Skin of body (tissue), 2 donors: ENCODE results near the gene C5orf46. TPM values are rescaled to one million over a fixed set of nuclear protein-coding genes. Genes with fewer than 3 reads are reported as not detected.
"Not testable (repeated sequence)": the region's sequence is repeated elsewhere in the genome, so short reads cannot be mapped to it uniquely, and the experiment has no call there.

Experiments used
- DNase-seq: peaks from one replicate; lab custom pipeline; 2025; lab: John Stamatoyannopoulos, UW
- total RNA-seq: library from RNA; depleted of rRNA; stranded (reverse); fragments of >200 nt; gene quantifications from one replicate; pipeline ENCODE4 v1.2.3, GENCODE V29; 2014

The C5orf46 gene
- 5.0 TPM for total RNA-seq

- no peak for DNase-seq
These were observed at the start of gene C5orf46 for GRCh38 chr5:147906326-147907095. C5orf46 (minus strand) TSS chr5:147906538; CDS start chr5:147906501, 37 bp downstream.

GRCh38 chr5:147954971-147955370 is 48.6 kb upstream of the C5orf46 start:
- DNase-seq: no peak

GRCh38 chr5:147949711-147950573 is 43.6 kb upstream of the C5orf46 start:
- peak; percentile 2 for DNase-seq

- DNase-seq: not testable (repeated sequence)
These were observed 40.4 kb upstream of the C5orf46 start for GRCh38 chr5:147946658-147947274.

- no peak for DNase-seq
These were observed 33.2 kb upstream of the C5orf46 start for GRCh38 chr5:147939431-147940114.

GRCh38 chr5:147935032-147935431 is 28.7 kb upstream of the C5orf46 start:
- DNase-seq: peak; percentile 3

- no peak for DNase-seq
These were observed 24.4 kb upstream of the C5orf46 start for GRCh38 chr5:147930769-147931168.

- DNase-seq: no peak
These were observed 21.6 kb upstream of the C5orf46 start for GRCh38 chr5:147927901-147928300.

GRCh38 chr5:147925020-147925419 is 18.7 kb upstream of the C5orf46 start:
- DNase-seq: no peak

GRCh38 chr5:147921136-147921535 is 14.8 kb upstream of the C5orf46 start:
- DNase-seq: no peak

- no peak for DNase-seq
These were observed 14.2 kb upstream of the C5orf46 start for GRCh38 chr5:147920420-147921030.

- DNase-seq: no peak
These were observed 12.6 kb upstream of the C5orf46 start for GRCh38 chr5:147918899-147919298.

- no peak for DNase-seq
These were observed 11.9 kb upstream of the C5orf46 start for GRCh38 chr5:147918101-147918685.

- no peak for DNase-seq
These were observed 7.4 kb upstream of the C5orf46 start for GRCh38 chr5:147913786-147914185.

- DNase-seq: no peak
These were observed 5.7 kb upstream of the C5orf46 start for GRCh38 chr5:147912011-147912410.

GRCh38 chr5:147911427-147911826 is 5.1 kb upstream of the C5orf46 start:
- DNase-seq: no peak

GRCh38 chr5:147904110-147904509 is 2.2 kb downstream of the C5orf46 start:
- no peak for DNase-seq

GRCh38 chr5:147902609-147903115 is 3.7 kb downstream of the C5orf46 start:
- DNase-seq: no peak

GRCh38 chr5:147901599-147902039 is 4.7 kb downstream of the C5orf46 start:
- DNase-seq: no peak

- DNase-seq: no peak
These were observed 7.4 kb downstream of the C5orf46 start for GRCh38 chr5:147898875-147899401.
